GM12872 (cell line): Measurements from ENCODE around the gene TMEM184B.

Experiments used
- CTCF ChIP-seq: IDR thresholded peaks from 3 replicates; pipeline ENCODE4 v1.5.1; 2011; ENCODE audit warnings: low read depth, mild to moderate bottlenecking, low read length, moderate library complexity; ENCODE audit not compliant: insufficient read depth

The TMEM184B gene

DNA sequence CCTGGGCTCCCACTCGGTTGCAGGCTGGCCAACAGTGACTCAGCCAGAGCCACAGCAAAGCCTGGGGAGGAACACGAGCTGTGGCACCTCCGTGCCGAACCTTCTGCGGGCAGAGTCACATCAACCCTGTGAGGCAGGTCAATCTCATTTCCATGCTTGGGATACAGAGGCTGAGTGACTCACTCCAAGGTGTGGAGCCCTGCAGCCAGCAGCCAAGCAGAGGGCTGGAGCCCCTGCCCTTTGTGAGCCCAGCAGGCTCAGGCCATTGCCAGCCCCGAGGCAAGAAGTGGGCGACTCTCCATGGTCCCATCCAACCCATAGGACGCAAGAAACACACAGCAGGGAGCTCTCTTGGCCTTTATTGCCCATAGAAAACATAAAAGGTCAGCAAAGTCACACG is 23.1 kb upstream of the TMEM184B start:
- no peak for TF ChIP-seq CTCF

DNA sequence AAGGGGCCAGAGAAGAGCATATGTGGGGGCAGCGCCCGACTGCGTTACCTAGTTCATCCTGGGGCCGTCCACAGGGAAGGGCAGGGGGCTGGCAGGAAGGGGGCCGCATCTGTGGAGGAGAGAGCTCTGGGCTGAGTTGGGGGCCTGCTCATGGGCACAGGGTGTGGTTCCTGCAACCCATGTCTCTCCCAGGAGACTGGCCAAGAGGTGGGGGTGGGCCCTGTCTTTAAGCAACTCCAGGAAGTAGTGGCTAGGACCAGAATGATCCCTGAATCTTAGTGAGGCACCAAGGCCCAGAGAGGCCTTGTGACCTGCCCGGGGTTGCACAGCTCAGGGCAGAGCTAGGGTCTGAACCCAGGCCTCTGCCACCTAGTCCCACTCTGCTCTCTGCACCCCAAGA is 22.5 kb upstream of the TMEM184B start:
- TF ChIP-seq CTCF, result no peak

GRCh38 chr22:38294193-38294592 is 21.4 kb upstream of the TMEM184B start:
- TF ChIP-seq CTCF, result no peak

DNA sequence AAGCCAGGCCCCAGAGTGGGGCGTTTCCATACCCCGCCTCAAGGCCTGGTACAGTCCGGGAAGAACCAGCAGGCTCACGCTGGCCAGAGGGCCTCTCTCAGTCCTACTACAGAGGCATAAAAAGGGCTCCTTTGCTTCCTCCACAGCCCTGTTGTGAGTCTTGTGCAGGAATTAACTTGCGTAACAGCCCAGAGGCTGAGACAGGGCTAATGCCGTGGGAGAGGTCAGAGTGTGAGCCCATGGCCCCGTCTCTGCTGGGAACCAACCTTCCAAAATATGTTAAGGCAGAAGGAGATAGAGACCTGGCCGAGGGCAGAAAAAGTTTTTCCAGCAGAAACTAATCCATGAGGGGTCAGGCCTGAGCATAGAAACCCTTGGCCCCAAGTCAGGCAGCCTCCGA is 19.9 kb upstream of the TMEM184B start:
- TF ChIP-seq CTCF, result no peak

DNA sequence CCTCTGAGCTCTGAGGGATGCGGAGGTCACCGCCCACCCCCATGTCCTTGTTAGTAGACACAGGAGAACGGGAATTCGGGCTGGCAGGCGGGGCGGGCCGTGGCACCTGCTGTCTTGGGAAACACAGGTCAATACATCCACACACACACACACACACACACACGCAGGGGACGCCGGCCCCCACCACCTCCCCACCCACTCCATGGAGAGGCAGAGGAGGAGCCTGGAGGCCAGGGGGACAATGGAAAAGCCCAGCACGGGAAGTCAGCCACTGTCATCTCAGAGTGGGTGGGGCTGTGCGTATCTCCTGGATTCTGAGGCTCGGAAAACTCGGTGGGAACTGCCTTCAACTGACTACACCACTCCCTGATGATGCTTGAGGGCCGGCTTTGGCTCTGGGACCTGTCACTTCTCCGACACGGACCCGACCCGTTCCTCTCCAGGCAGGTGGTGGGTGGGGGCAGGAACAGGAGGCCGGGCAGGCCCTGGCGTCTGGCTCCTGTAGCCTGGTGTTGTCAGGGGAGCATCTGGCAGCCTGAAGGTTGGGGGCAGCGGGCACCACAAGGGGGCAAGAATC is 18.5 kb upstream of the TMEM184B start:
- TF ChIP-seq CTCF, result no peak

GRCh38 chr22:38290347-38290746 is 17.5 kb upstream of the TMEM184B start:
- no peak for TF ChIP-seq CTCF

GRCh38 chr22:38289583-38290082 is 16.8 kb upstream of the TMEM184B start:
- TF ChIP-seq CTCF, result no peak
